ENCODE data around the gene TRPM2.

TRPM2 gene

DNA sequence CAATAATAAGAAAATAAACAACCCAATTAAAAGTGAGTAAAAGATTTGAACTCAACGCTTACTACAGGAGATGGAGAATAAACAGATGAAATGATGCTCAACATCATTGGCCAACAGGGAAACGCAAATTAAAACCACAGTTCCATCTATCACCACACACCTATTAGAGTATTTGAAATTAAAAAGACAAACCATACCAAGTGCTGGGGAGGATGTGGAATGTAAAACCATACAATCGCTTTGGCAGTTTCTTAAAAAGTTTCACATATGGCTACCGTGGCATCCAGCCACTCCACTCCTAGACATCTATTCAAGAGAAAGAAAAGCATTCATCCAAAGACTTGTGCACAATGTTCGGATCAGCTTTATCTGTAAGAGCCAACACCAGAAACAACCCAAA lies 100.6 kb downstream of the TRPM2 start:
- H3K27ac ChIP-seq: no peak overlapping the region
- H3K4me3 ChIP-seq: no peak overlapping the region

DNA sequence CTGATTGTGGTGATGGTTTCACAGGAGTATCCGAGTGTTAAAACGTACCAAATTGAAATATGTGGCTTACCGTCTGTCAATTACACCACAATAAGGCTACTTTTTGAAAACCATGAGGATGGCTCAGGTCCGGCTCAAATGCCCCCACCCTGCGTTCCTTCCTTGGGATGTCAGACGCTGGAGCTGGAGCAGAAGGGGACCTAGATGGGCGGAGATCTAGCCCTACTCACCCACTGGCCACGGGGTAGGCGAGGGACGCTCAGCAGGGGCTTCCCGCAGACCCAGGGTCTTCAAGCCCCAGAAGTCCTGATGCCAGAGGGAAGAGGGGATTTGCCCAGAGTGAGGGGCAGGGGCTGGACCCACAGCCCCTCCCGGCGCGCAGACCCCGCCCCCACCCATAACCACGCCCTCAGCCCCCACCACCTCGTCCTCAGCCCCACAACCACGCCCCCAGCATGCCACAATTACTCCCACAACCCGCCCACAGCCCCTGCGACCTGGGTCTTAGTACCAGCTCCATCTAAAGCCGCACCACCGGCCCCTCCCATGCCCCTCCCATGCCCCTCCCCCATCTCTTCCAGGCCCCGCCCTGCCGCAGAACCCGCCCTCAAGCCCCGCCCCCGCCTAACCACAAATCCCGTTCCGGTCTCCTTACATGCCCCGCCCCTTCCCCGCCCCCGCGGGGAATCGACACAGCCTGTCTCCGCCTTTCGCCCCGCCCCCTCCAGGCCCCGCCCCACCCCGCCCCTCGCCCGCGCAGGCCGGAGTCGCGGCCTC lies 101.5 kb downstream of the TRPM2 start, which contains the start of gene LRRC3:
TSS of gene LRRC3 (plus strand) at position 764 of the 777 bp plus-strand sequence. CDS start 1,135 bp downstream, outside the sequence.
- peak within 1 kb of the TSS in 13 of 21 experiments; percentile 17 to 77 (median 55) for H3K27ac ChIP-seq
- peak within 1 kb of the TSS; percentile 56 to 89 (median 84) for H3K4me3 ChIP-seq

DNA sequence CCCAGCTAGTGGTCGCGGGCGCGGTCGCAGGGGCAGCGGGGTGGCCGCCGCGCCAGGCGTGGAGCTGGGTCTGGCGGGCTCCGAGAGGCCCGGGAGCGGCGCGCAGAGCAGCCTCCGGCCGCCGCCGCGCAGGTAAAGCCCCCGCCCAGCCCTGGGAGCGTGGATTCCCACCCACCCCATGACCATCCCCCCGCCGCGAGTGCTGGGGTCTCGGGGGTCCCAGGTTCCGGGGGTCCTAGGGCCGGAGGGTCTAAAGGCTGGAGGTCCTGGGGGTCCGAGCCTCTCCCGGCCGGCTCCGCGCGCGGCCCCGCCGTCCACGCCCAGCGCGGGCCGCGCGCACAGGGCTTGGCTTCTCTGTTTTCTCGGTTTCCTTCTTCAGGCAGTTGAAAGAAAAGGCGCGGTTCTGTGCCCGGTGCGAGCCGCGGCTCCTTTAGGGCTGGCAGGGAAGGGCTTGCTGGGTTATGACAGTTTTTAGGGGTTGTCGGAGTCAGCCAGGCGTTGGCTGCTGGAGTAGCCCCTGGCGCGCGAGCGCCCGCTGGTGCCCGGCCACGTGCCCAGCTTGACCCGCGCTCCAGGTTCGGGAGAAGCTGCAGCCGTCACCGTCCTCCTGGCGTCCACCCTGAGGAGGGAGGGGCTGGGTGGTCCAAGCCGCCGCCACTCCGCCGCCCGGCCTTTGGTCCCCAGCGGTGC lies 102.2 kb downstream of the TRPM2 start:
- Histone ChIP-seq H3K27ac (peak overlapping the region in 13 of 21 experiments; percentile 17 to 77 (median 55)), H3K4me3 (peak overlapping the region; percentile 56 to 89 (median 84))

DNA sequence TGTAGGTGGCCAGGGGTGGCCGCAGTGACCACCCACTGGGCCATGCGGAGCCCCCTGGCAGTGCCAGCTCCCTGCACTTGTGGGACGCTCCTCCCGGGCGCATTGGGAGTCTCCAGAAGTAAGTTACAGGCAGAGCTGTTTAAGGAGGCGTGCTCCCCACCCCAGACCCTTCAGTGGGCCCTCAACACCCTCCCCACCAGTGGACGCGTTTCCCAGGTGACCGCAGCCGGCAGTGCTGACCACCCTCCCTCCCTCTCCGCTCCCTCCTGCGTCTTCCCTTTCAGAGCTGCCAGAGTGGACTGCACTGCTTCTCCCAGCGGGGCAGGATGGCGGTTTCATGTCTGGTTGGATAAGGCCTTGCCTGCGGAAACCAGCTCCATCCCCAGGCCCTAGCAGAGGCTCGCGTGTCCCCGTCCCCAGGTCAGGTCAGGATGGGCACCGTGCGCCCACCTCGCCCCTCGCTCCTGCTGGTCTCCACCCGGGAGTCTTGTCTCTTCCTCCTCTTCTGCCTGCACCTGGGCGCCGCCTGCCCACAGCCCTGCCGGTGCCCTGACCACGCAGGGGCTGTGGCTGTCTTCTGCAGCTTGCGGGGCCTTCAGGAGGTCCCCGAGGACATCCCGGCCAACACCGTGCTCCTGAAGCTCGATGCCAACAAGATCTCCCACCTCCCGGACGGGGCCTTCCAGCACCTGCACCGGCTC lies 102.9 kb downstream of the TRPM2 start:
- Histone ChIP-seq H3K27ac (peak overlapping the region in 8 of 21 experiments; percentile 17 to 77 (median 57)), H3K4me3 (peak overlapping the region; percentile 56 to 89 (median 84))

DNA sequence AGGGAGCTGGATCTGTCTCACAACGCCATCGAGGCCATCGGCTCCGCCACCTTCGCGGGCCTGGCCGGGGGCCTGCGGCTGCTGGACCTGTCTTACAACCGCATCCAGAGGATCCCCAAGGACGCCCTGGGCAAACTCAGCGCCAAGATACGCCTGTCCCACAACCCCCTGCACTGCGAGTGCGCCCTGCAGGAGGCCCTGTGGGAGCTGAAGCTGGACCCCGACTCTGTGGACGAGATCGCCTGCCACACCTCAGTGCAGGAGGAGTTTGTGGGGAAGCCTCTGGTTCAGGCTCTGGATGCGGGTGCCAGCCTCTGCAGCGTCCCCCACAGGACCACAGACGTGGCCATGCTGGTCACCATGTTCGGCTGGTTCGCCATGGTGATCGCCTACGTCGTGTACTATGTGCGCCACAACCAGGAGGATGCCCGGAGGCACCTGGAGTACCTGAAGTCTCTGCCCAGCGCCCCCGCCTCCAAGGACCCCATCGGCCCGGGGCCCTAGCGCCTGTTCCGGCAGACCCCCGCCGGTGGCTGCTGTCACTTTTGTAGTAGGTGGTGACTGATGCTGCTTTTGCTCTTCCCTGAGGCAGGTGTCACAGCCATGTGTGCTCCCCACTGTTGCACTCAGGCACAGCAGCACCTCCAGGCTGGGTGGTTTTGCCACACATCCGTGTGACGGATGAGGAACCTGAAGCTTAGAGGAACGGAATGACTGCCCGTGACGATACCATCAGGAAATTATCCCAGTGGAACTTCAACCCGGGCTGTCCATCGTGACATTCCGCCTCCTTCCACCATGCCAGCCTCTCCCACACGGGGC lies 103.7 kb downstream of the TRPM2 start:
- Histone ChIP-seq H3K4me3 (no peak overlapping the region), H3K27ac (no peak overlapping the region)

DNA sequence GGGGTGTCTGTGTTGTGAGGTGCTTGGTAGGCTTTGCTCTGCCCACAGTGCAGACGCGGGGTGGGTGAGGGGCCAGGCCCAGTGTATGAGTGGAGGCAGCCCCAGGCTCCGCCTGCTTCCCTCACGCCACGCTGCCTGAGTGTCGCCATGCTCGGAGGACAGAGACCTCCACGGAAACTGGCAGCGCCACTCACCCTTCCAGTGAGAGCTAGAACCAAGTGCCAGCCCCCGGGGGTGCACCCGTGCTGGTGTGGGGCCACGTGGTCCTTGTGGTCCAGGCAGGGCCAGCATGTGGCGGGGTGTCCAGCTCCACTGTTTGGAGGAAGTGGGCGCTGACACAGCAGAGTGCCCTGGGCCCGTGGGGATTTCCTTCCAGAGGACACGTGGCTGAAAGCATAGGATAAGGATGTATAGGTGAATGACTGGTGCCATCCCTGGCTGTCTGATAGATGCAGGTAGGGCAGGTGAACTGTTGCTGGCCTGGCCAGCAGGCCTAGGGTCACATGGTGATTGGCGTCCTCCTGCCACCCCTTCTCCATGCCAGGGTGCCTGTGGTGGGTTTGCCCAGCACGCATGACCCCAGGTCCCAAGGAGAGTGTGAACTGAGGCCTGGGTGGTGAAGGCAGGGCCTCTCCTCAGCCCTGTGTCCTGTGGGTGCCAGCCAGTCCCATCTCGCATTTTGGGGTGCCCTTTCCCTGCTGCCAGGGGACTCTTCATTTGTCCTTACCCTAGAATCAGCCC lies 105.7 kb downstream of the TRPM2 start:
- Histone ChIP-seq H3K27ac (no peak overlapping the region), H3K4me3 (no peak overlapping the region)

DNA sequence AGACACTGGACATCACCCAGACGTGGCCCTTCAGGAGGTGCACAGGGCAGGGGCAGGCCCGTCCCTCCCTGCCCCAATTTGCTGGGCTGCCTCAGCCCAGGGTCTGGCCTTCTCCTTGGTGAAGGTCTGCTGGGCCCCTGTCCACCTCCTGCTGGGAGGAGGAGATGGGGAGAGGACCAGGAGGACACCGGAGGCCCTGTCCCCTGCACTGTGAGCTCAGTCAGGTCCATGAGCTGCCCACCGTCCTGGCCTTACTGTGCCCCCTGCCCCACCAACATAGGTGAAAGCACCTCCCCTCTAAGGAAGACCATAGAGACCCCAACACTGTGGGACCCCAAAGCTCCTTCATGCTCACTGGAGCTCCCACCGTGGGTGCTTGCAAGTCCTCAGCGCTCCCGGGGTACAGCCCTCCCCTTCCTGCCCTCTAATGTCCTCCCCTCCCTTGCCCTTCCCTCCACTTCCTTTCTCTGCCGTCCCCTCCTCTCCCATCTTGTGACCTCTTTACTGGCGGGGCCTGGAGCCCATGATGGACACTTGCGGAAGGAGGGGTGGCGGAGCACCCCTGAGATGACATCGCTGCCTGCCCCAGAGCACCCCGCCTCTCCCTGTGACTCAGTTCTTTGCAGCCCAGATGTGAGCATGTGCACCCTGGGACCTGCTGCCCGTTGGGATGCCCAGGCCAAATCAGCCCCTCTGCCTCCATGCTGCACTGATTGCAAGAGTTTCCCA lies 106.5 kb downstream of the TRPM2 start:
- Histone ChIP-seq H3K27ac (no peak overlapping the region), H3K4me3 (no peak overlapping the region)

DNA sequence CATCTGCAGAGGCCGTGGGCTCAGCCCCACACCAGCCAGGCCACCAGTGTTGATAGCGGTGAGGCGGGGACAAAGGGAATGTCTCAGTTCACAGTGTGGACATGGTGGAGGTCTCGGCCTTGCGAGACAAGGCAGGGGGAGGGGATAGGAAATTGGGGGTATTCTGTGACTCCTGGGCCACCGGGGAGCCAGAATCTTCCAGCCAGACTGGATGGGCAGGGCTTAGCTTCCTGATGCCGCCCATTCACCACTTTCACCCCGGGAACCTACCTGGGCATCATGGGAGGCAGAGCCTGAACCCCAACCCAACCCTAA lies 107.0 kb downstream of the TRPM2 start:
- no peak overlapping the region for H3K27ac ChIP-seq

DNA sequence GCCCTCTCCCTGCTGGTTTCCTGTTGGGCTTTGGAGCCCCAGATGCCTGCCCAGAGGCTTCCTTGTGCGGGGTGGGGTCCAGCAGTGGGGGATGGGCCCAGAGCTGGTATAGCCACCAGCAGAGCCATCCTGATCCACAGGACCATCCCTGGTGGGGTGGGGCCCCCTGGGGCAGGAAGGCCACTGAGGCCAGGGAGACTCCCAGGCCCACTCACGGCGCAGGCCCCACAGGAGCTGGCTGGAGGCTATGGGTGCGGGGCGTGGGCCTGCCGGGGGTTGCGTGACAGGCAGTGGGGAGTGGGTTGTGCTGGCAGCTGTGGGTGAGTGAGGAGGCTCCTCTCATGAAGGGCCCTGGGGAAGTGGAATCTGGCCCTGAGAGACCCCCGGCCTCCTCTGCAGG lies 107.6 kb downstream of the TRPM2 start:
- no peak overlapping the region for H3K27ac ChIP-seq
- no peak overlapping the region for H3K4me3 ChIP-seq

More for the DNA sequence above, 107.0 kb downstream of the TRPM2 start:
- no peak overlapping the region for H3K4me3 ChIP-seq

DNA sequence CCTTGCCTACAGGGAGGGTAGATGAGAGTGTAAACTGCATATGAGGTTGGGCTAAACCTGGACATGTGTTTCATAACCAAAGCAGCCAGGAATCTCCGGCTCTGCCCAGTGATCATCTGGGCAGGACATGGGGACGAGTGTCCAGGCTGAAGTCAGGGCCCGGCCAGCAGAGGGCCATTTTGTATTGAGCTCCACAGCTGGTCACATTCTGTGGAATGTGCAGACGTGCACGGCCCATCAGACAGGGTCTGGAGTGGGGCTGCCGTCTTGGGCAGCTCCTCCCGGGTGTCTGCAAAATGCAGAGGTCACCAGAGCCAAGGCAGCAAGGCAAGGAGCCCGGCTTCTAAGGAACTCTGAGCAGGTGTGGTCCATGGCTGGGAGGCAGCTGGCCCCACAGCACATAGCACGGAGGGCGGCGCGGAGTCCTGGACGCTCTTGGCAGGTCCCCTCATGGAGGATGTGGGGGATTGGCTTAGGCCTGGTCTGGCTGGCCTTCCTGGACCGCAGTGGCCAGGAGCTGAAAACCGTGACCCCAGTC lies 108.1 kb downstream of the TRPM2 start:
- no peak overlapping the region for H3K27ac ChIP-seq

DNA sequence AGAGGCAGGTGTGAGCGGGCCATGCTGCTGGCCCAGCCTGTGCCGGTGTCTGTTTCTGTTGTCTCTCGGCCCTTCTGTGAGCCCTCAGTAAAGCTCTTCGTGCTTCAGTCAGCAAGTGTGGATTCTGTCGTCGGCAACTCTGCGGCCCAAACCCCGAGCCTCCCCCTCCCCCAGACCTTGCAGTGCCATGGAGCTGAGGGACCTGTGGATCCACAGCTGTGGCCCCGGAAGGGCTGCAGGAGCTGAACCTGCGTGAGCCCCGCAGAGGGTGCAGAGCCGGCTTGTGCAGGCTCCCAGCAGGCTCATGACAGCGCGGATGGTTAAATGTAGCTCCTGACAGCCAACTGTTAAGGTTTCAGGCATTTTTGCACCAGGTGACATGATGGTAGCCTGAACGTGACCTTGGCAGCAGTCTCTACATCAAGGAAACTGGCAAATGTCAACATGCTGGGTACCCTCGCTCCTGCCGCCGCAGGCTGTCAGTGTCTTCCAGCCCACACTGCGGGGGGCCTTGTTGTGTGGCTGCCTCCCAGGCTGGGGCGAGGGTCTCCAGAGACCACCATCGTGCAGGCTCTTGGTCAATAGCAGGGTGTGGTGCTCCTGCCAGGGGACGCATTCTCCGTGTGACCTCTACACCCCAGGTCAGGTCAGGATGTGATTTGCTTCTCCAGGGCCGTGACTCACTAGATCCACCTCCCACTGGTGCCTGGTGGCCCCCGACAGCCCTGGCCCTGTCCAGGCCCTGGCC lies 108.8 kb downstream of the TRPM2 start:
- H3K27ac ChIP-seq: no peak overlapping the region
- H3K4me3 ChIP-seq: no peak overlapping the region

More for the DNA sequence above, 108.1 kb downstream of the TRPM2 start:
- H3K4me3 ChIP-seq: no peak overlapping the region

DNA sequence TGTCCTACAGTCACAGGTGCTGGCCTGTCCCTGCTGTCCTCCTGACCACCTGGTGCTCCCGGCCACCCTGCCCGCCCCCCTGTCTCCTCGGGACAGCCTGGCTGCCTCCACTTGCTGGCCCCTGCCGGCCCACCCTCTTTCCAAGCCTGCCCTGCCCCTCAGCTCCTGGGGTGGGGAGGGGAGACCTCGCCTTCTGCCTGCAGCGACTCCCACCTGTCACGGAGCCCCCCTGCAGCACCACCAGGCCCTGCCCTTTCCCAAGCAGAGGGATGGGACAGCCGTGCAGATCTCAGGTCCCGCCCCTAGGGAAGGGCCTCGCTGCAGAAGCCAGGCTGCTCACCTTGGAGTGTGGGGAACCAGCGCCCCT lies 109.4 kb downstream of the TRPM2 start:
- H3K27ac ChIP-seq: no peak overlapping the region
- H3K4me3 ChIP-seq: no peak overlapping the region

DNA sequence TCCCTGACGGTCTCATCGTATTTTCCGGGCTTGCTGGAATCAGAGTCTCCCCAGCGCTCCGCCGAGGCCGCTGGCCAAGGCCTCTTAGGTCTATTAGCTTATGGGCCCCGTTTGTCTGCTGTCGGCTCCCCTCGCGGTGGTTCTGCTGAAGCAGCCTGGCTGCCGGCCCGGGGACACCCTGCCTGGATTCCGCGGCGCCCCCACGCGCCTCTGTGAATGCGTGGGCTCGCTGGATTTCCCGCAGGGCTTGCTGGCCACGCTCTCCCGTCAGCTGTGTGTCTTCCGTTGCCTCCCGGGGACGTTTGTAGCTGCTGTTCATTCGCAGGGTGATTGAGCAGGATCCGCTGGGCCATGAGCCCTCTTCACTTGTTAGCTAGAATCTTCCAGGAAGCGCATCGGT lies 110.3 kb downstream of the TRPM2 start:
- H3K27ac ChIP-seq: no peak overlapping the region
- no peak overlapping the region for H3K4me3 ChIP-seq

DNA sequence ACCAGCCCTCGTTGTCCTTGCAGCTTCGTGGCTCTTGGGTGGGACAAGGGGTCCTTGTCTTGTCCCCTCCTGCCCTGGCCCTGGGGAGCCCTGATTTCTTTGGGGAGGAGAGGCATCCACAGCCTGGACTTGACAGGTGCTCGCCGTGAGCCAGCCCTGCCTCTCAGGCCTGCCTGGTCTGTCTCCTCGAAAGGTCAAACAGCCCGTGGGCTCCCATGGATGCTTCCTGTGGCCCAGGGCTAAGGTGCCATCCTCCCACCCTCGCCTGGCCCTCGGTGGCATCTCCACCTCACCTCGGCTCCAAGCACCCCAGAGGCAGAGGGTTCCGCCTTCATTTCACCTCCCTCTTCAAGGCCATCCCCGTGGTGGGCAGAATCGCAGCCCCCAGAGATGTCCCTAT lies 110.9 kb downstream of the TRPM2 start:
- no peak overlapping the region for H3K4me3 ChIP-seq
- H3K27ac ChIP-seq: no peak overlapping the region

DNA sequence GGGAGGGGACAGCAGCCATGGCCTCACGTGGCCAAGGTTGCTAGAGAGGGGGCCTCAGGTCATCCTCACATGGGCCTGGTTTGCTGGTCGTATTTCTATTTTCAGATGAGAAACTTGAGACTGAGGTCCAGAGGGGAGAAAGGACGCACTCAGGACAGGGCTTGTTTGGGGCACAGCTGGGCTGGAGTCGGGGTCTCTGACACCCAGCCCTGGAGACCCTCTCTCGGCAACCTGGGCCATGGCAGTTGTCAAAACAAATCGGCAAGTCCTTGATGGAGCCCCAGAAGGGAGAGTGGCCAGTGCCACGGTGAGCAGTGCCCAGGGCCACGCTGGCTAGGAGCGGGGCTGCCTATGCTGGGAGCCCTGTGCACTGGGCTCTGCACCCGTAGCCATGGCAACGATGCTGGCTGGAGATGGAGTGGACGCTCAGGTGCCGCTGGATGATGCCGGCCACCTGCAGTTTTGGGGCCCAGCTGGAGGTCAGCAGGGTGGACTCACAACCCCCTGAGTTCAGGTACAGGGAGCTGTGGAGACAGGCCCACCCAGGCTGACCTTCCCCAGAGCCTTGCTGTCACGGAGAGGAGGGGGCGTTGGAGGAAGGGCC lies 113.0 kb downstream of the TRPM2 start:
- Histone ChIP-seq H3K4me3 (no peak overlapping the region), H3K27ac (no peak overlapping the region)

DNA sequence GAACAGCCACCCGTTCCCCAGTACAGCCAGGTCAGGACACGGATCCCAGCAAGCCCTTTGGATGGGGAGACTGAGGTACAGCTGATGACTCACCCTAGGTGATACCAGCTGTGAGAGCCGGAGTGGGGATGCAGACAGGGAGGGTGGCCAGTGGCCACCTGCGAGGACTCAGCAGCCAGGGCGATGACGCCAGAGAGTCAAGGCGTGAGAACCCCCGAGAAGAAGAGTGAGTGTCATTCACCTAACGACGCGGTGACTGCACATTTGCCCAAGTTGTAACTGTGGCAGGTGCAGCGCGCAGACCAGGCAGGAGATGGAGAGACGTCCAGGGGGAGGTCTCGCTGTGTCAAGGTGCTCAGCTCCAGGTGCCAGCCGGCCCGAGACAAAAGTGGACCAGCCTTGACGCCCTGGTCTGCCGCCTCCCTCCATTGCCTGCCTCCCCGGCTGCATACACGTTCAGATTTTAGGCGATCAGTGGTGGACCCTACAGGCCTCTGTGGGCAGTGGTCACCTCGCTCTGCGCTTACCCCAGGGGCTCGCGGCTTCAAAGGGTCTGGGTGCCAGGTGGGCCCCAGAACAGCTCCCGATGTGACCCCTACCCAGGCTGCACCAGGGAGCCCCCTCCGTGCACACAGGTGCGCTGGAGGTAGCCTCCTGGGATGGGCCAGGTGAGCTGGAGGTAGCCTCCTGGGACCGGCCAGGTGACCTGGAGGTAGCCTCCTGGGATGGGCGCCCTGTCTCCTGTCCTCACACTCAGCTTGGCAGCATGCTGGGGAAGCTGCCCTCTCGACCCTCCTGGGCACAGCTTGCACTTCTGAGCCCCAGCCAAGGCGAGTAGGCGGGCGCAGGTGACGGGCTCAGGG lies 113.8 kb downstream of the TRPM2 start:
- no peak overlapping the region for H3K4me3 ChIP-seq
- H3K27ac ChIP-seq: no peak overlapping the region
